Amniotic epithelial cell (primary cell): ENCODE measurements around the gene SLC35B2.
A peak's percentile ranks its signal among the peaks of the same experiment; 100 is the strongest.

Source experiments
- DNase-seq: peaks from one replicate; pipeline ENCODE4 v3.0.0-alpha.2; 2010; ENCODE audit warnings: low read depth

Gene SLC35B2

DNA sequence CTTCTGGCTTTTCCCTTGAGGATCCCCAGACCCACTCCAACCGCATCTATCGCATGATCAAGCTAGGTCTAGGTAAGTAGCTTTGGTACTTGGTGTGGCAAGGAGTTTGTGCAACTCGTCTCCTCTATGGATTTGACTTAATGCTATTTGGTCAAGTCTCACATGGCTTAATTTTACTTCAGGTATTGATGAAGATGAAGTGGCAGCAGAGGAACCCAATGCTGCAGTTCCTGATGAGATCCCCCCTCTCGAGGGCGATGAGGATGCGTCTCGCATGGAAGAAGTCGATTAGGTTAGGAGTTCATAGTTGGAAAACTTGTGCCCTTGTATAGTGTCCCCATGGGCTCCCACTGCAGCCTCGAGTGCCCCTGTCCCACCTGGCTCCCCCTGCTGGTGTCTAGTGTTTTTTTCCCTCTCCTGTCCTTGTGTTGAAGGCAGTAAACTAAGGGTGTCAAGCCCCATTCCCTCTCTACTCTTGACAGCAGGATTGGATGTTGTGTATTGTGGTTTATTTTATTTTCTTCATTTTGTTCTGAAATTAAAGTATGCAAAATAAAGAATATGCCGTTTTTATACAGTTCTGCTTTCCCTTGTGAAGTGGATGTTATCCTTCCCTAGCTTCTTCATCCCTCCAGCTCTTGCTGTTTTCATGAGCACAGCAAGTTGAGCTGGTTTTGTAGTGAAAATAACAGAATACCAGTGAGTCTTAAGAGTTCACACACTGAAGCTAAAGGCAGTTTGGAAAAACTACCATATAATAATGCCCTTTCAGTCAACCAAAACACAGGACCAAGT, 3.8 kb downstream of the SLC35B2 start:
- no peak for DNase-seq

DNA sequence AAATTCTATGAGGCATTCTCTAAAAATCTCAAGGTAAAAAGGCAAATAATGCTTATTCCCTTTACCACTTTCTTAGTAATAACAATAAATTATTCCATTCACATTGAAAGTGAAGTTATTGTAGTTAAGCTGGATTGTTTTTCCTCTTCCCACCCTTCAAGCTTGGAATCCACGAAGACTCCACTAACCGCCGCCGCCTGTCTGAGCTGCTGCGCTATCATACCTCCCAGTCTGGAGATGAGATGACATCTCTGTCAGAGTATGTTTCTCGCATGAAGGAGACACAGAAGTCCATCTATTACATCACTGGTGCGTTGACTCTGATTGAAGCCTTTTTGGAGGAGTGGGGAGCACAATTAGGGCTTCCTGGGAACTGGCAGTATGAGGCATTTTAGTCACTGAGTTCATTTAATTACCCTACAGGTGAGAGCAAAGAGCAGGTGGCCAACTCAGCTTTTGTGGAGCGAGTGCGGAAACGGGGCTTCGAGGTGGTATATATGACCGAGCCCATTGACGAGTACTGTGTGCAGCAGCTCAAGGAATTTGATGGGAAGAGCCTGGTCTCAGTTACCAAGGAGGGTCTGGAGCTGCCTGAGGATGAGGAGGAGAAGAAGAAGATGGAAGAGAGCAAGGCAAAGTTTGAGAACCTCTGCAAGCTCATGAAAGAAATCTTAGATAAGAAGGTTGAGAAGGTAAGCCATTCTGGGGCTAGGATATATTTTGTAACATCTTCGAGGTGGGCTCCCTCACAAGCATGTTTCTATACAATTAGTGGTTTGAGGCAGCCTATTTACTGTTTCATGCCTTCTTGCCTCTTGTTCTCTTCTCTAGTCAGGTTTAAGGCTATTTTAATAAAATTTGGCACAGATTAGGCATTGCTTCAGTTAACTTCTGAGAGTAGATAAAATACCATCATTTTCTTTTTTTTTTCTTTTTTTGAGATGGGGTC, 5.5 kb downstream of the SLC35B2 start:
- DNase-seq: no peak

DNA sequence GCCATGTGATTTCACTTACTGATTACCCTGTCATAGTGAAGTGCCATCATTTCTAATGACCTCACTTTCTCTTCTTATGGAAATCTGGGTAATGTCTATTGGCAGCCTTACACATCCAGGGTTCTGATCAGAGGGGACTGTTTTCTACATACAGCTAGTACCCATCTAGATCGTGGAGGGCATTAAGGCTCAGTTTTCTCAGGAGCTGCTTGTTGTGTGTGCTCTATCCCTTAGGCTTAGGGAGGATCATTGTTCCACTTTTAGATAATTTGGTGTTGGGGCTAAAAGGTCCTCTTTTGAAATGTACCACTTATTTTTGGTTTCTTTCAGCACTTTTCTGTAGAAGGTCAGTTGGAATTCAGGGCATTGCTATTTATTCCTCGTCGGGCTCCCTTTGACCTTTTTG, 6.6 kb downstream of the SLC35B2 start:
- DNase-seq: no peak

GRCh38 chr6:44250067-44250717, 7.1 kb downstream of the SLC35B2 start:
- no peak for DNase-seq

- no peak for DNase-seq
Observed at GRCh38 chr6:44249082-44249748, 8.1 kb downstream of the SLC35B2 start.

DNA sequence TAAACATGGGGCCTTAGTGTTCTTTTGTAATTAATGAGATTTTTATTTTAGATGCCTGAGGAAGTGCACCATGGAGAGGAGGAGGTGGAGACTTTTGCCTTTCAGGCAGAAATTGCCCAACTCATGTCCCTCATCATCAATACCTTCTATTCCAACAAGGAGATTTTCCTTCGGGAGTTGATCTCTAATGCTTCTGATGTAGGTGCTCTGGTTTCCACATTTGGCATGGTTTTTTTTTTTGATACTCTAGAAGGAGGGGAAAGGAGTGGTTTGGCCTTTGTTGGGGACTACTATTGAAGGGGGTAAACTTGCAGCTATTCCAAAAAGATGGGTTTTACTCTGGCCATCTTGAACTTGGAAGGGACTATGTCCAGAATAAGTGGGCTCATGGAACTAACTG, 8.7 kb downstream of the SLC35B2 start:
- no peak for DNase-seq

DNA sequence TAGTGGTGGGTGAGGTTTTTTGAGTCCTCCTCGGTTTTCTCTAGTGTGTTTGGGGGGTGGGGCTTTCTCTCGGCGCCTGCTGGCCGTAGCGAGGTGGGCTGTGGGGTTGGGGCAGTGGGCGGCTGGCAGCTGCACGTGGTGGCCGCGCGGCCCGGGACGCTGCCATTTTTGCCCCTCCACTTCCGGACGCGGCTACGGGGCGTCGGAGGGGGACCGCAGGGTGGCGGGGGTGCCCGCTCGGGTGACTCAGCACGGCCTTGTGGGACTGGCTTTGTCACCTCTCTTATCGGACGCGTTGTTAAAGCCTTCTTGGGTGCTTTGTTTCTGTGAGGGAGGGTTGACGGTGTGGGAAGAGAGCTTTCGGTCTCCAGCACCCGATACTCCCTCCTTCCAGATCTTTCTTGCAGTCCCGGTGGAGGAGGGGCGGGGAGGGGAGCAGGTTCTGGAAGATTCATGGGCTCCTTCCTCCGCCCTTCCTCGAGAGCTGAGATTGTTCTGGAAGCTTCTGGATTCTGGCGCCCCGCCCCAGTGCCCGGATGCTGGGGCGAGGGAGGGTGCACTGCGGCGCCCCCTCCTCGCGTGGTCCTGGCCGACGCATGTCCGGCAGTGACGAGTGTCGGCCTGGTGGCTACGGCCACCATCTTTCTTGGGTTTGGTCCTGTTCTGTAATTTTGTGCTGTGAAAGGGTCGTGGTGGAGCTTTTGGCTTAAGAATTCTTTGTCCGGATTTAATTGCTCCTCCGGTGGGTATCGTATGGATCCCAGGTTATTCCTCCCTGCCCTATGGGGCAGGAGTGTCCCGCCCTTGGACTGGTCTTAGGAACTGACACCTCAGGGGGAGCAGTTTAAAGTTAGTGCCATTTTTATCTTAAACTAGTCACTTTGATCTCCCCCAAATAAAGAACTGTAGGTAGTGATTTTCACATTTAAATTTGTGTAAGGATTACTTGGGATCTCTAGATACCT, 9.7 kb downstream of the SLC35B2 start:
- peak; percentile 58 for DNase-seq

DNA sequence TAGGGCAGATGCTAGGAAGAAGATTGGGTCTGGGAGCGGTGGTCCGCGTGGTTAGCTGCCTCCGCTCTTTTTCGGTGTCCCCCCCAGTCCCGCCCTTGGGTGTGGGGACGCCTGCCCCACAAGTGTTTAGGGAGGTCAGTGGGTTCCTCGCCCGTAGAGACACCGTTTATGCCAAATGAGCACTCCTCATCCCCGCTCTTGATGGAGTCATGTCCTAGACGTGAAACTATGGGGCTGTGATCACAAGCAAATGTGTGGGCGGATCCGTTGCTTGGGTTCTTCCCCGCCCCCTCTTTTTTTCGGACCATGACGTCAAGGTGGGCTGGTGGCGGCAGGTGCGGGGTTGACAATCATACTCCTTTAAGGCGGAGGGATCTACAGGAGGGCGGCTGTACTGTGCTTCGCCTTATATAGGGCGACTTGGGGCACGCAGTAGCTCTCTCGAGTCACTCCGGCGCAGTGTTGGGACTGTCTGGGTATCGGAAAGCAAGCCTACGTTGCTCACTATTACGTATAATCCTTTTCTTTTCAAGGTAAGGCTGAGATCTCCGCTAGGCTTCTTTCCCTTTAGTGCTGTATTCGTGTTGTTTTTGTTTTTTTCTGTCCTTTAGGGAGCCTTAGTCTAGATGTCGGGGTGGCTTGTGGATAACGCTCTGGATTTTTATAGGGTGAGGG, 10.5 kb downstream of the SLC35B2 start, which contains the start of gene HSP90AB1:
TSS of gene HSP90AB1 (plus strand) at position 439 of the 675 bp plus-strand sequence. CDS start 1,529 bp downstream, outside the sequence.
- DNase-seq: peak; percentile 99

DNA sequence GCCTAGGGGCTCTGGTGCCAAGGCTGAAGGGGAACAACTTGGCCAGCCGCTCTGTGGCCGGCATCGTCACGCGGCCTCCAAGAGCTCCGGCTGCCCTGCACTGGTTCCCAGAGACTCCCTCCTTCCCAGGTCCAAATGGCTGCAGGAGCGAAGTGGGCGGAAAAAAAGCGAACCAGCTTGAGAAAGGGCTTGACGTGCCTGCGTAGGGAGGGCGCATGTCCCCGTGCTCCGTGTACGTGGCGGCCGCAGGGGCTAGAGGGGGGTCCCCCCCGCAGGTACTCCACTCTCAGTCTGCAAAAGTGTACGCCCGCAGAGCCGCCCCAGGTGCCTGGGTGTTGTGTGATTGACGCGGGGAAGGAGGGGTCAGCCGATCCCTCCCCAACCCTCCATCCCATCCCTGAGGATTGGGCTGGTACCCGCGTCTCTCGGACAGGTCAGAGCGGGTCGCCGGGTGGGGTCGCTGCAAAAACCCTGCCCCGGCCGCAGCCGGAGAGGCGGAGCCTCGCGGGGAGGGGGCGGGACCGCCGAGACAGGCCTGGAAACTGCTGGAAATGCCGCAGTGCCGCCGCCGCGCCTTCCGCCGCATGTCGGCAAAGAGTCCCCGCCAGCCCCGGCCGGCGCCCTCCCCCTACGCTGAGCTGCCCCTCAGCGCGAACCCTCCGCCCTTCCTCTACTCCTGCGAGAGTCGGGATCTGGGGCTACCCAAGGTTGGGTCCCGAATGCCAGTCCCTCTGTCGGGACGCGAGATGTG, 11.2 kb downstream of the SLC35B2 start:
- peak; percentile 79 for DNase-seq

DNA sequence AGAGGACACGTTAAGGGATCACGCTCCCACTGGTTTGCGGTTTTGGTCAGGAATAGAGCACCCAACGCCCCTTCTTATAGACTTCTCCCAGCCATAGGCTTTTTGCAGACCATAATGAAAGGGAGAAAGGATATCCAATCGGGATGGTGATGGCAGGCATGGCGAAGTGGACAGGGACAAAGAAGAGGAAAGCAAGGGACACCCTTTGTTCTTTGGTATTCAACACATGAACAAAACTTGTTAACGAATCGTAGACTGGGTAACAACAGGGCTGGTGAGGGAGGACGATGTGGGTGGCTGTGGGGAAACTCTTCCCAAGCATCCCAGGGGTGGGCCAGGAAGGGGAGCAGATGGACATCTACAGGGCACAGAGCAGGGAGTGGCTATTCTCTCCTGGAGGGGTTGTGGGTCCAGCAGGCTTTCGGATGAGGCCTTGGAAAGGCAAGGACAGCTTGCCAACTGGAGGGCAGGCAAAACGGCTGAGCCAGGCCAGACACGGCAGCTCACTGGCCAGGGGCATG, 11.9 kb downstream of the SLC35B2 start:
- DNase-seq: no peak

DNA sequence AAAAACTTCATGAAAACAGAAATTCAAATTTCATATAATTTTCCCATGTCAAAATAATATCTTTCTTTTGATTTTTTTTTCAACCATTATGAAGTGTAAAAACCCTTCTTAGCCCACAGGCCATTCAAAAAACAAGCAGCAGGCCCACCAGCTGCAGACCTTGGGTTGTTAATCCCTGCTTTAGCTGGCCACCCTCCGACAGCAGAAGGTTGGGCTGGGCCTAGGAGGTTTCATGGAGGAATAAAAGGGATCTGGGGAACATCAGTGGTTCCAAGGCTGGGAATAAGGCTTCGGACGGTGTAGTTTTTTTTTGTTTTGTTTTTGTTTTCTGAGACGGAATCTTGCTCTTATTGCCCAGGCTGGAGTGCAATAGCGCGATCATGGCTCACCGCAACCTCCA, 14.0 kb downstream of the SLC35B2 start:
- no peak for DNase-seq

- no peak for DNase-seq
Observed at GRCh38 chr6:44238687-44239350, 18.5 kb downstream of the SLC35B2 start.

GRCh38 chr6:44237813-44238433, 19.4 kb downstream of the SLC35B2 start:
- DNase-seq: peak; percentile 44

GRCh38 chr6:44237021-44237812, 20.1 kb downstream of the SLC35B2 start:
- peak; percentile 95 for DNase-seq

DNA sequence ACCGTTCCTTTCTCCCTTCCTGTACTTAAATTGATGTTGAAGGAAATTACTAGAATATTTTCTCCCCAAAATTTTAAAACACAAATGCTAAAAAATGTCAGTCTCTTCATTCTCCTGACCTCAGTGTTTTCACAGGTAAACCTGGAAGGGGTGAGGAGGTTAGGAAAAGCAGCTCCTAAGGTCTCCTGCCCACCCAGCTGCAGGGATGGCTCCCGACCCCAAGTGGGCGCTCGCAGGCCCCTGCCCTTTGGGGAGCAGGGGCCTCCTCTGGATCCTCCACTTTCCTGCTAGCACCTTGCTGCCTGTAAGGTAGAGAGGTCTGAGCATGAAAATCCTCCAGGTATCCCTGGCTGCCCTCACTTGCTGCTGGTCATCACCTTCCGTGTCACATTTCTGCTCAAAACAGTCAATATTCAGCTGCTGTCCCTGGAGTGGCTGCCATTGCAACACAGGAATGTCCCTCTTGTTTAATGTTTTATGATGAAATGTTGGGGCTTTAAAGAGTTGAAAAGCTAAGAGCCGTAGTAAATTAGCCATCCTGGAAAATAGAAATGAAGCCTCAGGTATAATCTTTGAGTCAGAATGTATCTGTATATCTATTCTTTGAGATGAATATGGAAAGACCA, 21.3 kb downstream of the SLC35B2 start:
- DNase-seq: no peak

GRCh38 chr6:44235269-44235668, 22.1 kb downstream of the SLC35B2 start:
- DNase-seq: peak; percentile 42
